ENCODE measurements around the gene IGFBP7. TPM values are rescaled to one million over a fixed set of nuclear protein-coding genes. Genes with fewer than 3 reads are reported as not detected.

IGFBP7 gene
- total and polyA plus RNA-seq, 2 donors (not counting 1 experiment from before 2014, with no cell fraction given): 54.8 to 793 TPM

DNA sequence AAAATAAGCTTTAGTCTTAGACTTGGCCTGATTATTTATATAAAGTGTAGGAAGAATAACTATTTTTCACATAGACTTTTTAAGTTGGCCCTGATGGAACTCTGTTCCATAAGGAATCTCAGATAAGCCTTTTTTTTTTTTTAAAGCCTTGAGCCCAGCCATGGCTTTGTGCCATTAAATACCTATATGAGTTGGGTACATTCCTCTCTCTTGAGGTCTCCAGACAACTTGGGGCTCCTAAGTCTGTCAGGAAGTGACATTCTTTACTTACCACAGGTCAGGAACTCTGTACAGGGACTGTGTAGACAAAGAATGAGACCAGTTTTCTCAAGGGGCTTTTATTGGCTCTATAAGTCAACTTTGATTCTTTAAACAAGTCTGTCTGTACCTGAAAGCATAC lies 27.1 kb upstream of the IGFBP7 start:
- Histone ChIP-seq H3K9me3 (ENCODE audit: control insufficient read depth, insufficient read depth, low read depth, low read length) (no peaks in the 10 kb centered on the region), H4K20me1 (ENCODE audit: control insufficient read depth, extremely low read depth, insufficient read depth, low read length) (no peaks in the 10 kb centered on the region), H3K27me3 (ENCODE audit: control insufficient read depth, insufficient read depth, low read length) (no peaks in the 10 kb centered on the region), H3K79me2 (ENCODE audit: control insufficient read depth, insufficient read depth, low read length) (no peaks in the 10 kb centered on the region), H3K9ac (ENCODE audit: insufficient read depth, low read length) (no peak overlapping the region), H3K4me2 (ENCODE audit: extremely low read depth, insufficient read depth, low read length) (no peak overlapping the region), H3K4me3 (replicated peaks in 1 of 4; ENCODE audit: control extremely low read depth in 1 of 4, insufficient read depth in 1 of 4, low read depth in 3 of 4, low read length in 4 of 4) (no peak overlapping the region), H3K27ac (ENCODE audit: insufficient read depth, low read length) (no peak overlapping the region), H2AFZ (ENCODE audit: low read length) (no peak overlapping the region), H3K4me1 (ENCODE audit: control insufficient read depth, extremely low read depth, insufficient read depth, low read length) (no peaks in the 10 kb centered on the region), H3K36me3 (ENCODE audit: control insufficient read depth, insufficient read depth, low read length) (no peaks in the 10 kb centered on the region)
- no peak for TF ChIP-seq EZH2 (IDR thresholded peaks at IDR 0.05; ENCODE audit: low read length, missing control alignments)
- TF ChIP-seq, protein P1, sequence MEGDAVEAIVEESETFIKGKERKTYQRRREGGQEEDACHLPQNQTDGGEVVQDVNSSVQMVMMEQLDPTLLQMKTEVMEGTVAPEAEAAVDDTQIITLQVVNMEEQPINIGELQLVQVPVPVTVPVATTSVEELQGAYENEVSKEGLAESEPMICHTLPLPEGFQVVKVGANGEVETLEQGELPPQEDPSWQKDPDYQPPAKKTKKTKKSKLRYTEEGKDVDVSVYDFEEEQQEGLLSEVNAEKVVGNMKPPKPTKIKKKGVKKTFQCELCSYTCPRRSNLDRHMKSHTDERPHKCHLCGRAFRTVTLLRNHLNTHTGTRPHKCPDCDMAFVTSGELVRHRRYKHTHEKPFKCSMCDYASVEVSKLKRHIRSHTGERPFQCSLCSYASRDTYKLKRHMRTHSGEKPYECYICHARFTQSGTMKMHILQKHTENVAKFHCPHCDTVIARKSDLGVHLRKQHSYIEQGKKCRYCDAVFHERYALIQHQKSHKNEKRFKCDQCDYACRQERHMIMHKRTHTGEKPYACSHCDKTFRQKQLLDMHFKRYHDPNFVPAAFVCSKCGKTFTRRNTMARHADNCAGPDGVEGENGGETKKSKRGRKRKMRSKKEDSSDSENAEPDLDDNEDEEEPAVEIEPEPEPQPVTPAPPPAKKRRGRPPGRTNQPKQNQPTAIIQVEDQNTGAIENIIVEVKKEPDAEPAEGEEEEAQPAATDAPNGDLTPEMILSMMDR (conservative IDR thresholded peaks at IDR 0.05 in 1 of 2, IDR thresholded peaks at IDR 0.05 in 1 of 2; ENCODE audit: low read depth in 1 of 2, low read length in 2 of 2): no peak
- peak in 1 of 2 donors; percentile 68 for DNase-seq (ENCODE audit: low read depth in 2 of 2)

DNA sequence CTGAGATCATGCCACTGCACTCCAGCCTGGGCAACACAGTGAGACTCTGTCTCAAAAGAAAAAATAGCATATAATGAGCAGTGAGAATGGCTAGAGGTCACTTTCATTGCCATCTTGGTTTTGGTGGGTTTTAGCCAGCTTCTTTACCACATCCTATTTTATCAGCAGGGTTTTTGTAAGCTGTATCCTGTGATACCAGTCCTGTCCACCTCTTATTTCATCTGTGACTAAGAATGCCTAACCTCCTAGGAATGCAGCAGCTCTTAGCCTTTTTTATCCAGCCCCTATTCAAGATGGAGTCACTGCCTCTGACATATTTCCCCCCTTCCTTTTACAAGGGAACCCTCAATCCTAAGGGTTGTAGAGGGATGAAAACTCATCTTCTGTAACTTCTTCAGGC lies 26.1 kb upstream of the IGFBP7 start:
- Histone ChIP-seq H2AFZ (ENCODE audit: low read length) (peak overlapping the region; percentile 26), H3K4me2 (ENCODE audit: extremely low read depth, insufficient read depth, low read length) (no peak overlapping the region)

DNA sequence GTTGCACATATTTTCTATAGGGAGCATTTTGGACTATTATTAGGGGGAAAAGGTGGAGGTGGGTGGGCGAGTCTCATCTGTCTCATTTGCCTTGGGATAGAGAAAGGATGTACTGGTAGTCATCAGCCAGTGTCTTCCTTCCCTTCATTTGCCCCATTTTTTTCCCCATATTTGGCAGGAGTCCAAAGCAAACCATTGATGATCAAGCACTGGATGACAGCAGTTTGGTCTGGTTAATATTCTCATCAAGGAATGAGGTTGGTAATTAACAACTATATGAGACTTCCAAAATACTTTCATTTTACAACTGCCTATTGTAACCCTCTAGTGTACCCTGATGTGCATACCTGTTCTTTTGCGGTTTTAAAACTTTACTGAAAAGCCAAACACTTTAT lies 22.6 kb upstream of the IGFBP7 start:
- H3K4me2 ChIP-seq (ENCODE audit: extremely low read depth, insufficient read depth, low read length): no peak overlapping the region
- no peaks in the 10 kb centered on the region for H3K79me2 ChIP-seq (ENCODE audit: control insufficient read depth, insufficient read depth, low read length)
- no peak overlapping the region for H3K9ac ChIP-seq (ENCODE audit: insufficient read depth, low read length)
- no peaks in the 10 kb centered on the region for H3K27me3 ChIP-seq (ENCODE audit: control insufficient read depth, insufficient read depth, low read length)
- no peaks in the 10 kb centered on the region for H3K36me3 ChIP-seq (ENCODE audit: control insufficient read depth, insufficient read depth, low read length)
- no peak overlapping the region for H3K4me3 ChIP-seq (replicated peaks in 1 of 4; ENCODE audit: control extremely low read depth in 1 of 4, insufficient read depth in 1 of 4, low read depth in 3 of 4, low read length in 4 of 4)
- H2AFZ ChIP-seq (ENCODE audit: low read length): no peak overlapping the region
- H3K9me3 ChIP-seq (ENCODE audit: control insufficient read depth, insufficient read depth, low read depth, low read length): no peaks in the 10 kb centered on the region
- H3K27ac ChIP-seq (ENCODE audit: insufficient read depth, low read length): no peak overlapping the region
- no peak for TF ChIP-seq EZH2 (IDR thresholded peaks at IDR 0.05; ENCODE audit: low read length, missing control alignments)
- TF ChIP-seq, protein P1 (conservative IDR thresholded peaks at IDR 0.05 in 1 of 2, IDR thresholded peaks at IDR 0.05 in 1 of 2; ENCODE audit: low read depth in 1 of 2, low read length in 2 of 2): no peak
- DNase-seq (ENCODE audit: low read depth in 2 of 2): no peak
- H3K4me1 ChIP-seq (ENCODE audit: control insufficient read depth, extremely low read depth, insufficient read depth, low read length): no peaks in the 10 kb centered on the region
- H4K20me1 ChIP-seq (ENCODE audit: control insufficient read depth, extremely low read depth, insufficient read depth, low read length): no peaks in the 10 kb centered on the region

More for the DNA sequence above, 26.1 kb upstream of the IGFBP7 start:
- Histone ChIP-seq H3K27me3 (ENCODE audit: control insufficient read depth, insufficient read depth, low read length) (no peaks in the 10 kb centered on the region), H3K36me3 (ENCODE audit: control insufficient read depth, insufficient read depth, low read length) (no peaks in the 10 kb centered on the region), H3K27ac (ENCODE audit: insufficient read depth, low read length) (no peak overlapping the region), H3K4me1 (ENCODE audit: control insufficient read depth, extremely low read depth, insufficient read depth, low read length) (no peaks in the 10 kb centered on the region), H3K79me2 (ENCODE audit: control insufficient read depth, insufficient read depth, low read length) (no peaks in the 10 kb centered on the region), H3K9ac (ENCODE audit: insufficient read depth, low read length) (no peak overlapping the region), H4K20me1 (ENCODE audit: control insufficient read depth, extremely low read depth, insufficient read depth, low read length) (no peaks in the 10 kb centered on the region), H3K9me3 (ENCODE audit: control insufficient read depth, insufficient read depth, low read depth, low read length) (no peaks in the 10 kb centered on the region), H3K4me3 (replicated peaks in 1 of 4; ENCODE audit: control extremely low read depth in 1 of 4, insufficient read depth in 1 of 4, low read depth in 3 of 4, low read length in 4 of 4) (no peak overlapping the region)
- TF ChIP-seq, protein P1 (conservative IDR thresholded peaks at IDR 0.05 in 1 of 2, IDR thresholded peaks at IDR 0.05 in 1 of 2; ENCODE audit: low read depth in 1 of 2, low read length in 2 of 2): no peak
- TF ChIP-seq EZH2 (IDR thresholded peaks at IDR 0.05; ENCODE audit: low read length, missing control alignments): no peak
- peak in 1 of 2 donors; percentile 87 for DNase-seq (ENCODE audit: low read depth in 2 of 2)
